Gastrocnemius medialis (tissue), 4 donors: ENCODE results near the gene TCF12.

Experiments used
- CTCF ChIP-seq, 5 experiments: fragments of 450-650 bp in 3 of 5; fragments of 200-600 bp in 2 of 5; sonication (generic) in 2 of 5; IDR thresholded peaks in 4 of 5; conservative IDR thresholded peaks in 1 of 5; 1 replicate in 4 of 5; 2 replicates in 1 of 5; pipeline ENCODE4 v1.5.1; 2016 to 2019; ENCODE audit warnings: antibody characterized with exemption in 5 of 5, mild to moderate bottlenecking in 3 of 5, moderate library complexity in 3 of 5
- POLR2A ChIP-seq, 2 donors: fragments of 450-650 bp; IDR thresholded peaks; one replicate each; pipeline ENCODE4 v1.6.1; 2017; ENCODE audit warnings: antibody characterized with exemption in 2 of 2, mild to moderate bottlenecking in 2 of 2, moderate library complexity in 2 of 2

DNA sequence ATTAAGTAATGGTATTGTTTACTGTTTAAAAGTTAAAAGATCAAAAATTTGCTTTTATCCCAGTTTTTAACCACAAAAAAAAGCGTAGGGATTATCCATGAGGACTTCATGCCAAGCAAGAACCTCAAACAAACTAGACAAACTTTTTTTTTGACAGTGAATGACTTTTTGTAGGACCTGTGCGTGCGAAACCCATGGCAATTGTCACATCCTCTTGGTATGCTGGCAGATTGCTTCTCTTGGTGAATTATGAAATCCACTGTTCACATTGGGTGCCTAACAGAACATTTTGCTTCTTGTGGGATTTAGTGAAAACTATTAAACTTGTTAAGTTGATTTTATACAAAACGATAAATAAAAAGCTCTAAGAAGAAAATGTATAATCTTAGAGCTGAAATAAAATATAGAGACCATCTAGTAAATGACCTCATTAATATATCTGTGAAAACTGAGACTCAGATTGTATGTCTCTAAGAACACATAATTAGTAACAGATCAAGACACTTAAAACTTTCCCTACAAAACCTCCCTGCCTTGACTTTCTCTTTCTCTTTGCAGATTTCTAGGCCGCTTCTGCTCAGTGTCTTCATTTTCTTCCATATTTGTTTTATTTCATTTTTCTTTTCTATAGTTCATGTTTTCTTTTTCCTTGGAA is 370.6 kb downstream of the TCF12 start:
- TF ChIP-seq CTCF (IDR thresholded peaks at IDR 0.05 in 4 of 5, conservative IDR thresholded peaks at IDR 0.05 in 1 of 5) (no peak), POLR2A (IDR thresholded peaks at IDR 0.05) (no peak)
